WTC11 (cell line): Measurements from ENCODE around the gene ZDHHC14. TPM values are rescaled to one million over a fixed set of nuclear protein-coding genes. Genes with fewer than 3 reads are reported as not detected.

ENCODE experiments used
- ETV6 ChIP-seq: sonication (generic); formaldehyde crosslinking; IDR thresholded peaks from 2 replicates; pipeline ENCODE4 v1.8.1; 2022; ENCODE audit warnings: mild to moderate bottlenecking, missing genetic modification reagents
- GTF2I ChIP-seq: fragments of 250-450 bp; sonication (Bioruptor Pico); conservative IDR thresholded peaks from 2 replicates; pipeline ENCODE4 v1.4.0; 2021; ENCODE audit warnings: mild to moderate bottlenecking
- HMGA2 ChIP-seq: fragments of 250-450 bp; sonication (Bioruptor Pico); IDR thresholded peaks from 2 replicates; pipeline ENCODE4 v1.4.0; 2021; ENCODE audit warnings: mild to moderate bottlenecking, moderate library complexity
- NFE2L1 ChIP-seq: sonication (generic); formaldehyde crosslinking; IDR thresholded peaks from 2 replicates; pipeline ENCODE4 v1.8.1; 2023; ENCODE audit warnings: missing genetic modification reagents
- NR1H2 ChIP-seq: sonication (generic); formaldehyde crosslinking; IDR thresholded peaks from 2 replicates; pipeline ENCODE4 v1.9.0; 2021; ENCODE audit warnings: mild to moderate bottlenecking, moderate library complexity, missing genetic modification reagents
- RELA ChIP-seq: sonication (generic); formaldehyde crosslinking; IDR thresholded peaks from 2 replicates; pipeline ENCODE4 v1.8.1; 2022; ENCODE audit warnings: missing genetic modification reagents, mild to moderate bottlenecking, borderline replicate concordance
- SMAD3 ChIP-seq: sonication (generic); formaldehyde crosslinking; IDR thresholded peaks from 2 replicates; pipeline ENCODE4 v1.8.0; 2022; ENCODE audit warnings: missing genetic modification reagents, mild to moderate bottlenecking, borderline replicate concordance
- TEAD4 ChIP-seq: sonication (generic); formaldehyde crosslinking; IDR thresholded peaks from 2 replicates; pipeline ENCODE4 v1.8.0; 2022; ENCODE audit warnings: mild to moderate bottlenecking, missing genetic modification reagents
- TP53 ChIP-seq: sonication (generic); formaldehyde crosslinking; IDR thresholded peaks from 2 replicates; pipeline ENCODE4 v1.8.1; 2023; ENCODE audit warnings: mild to moderate bottlenecking, missing genetic modification reagents
- ZNF121 ChIP-seq: sonication (generic); formaldehyde crosslinking; IDR thresholded peaks from 2 replicates; pipeline ENCODE4 v1.8.0; 2023; ENCODE audit warnings: missing genetic modification reagents
- ZNF232 ChIP-seq: sonication (generic); formaldehyde crosslinking; IDR thresholded peaks from 2 replicates; pipeline ENCODE4 v1.8.0; 2022; ENCODE audit warnings: mild to moderate bottlenecking, missing genetic modification reagents
- total RNA-seq: library from RNA; stranded (reverse); gene quantifications from 3 replicates; pipeline ENCODE4 v1.2.3, GENCODE V29; 2021
- TF ChIP-seq, protein P1 (sequence below): sonication (generic); formaldehyde crosslinking; IDR thresholded peaks from 2 replicates; pipeline ENCODE4 v1.8.1; 2023; ENCODE audit warnings: mild to moderate bottlenecking, moderate library complexity, missing genetic modification reagents
- TF ChIP-seq, protein P2 (sequence below): sonication (generic); formaldehyde crosslinking; IDR thresholded peaks from 2 replicates; pipeline ENCODE4 v1.8.0; 2022; ENCODE audit warnings: mild to moderate bottlenecking, missing genetic modification reagents
- TF ChIP-seq, protein P3 (sequence below): sonication (generic); formaldehyde crosslinking; IDR thresholded peaks from 2 replicates; pipeline ENCODE4 v1.8.0; 2022; ENCODE audit warnings: mild to moderate bottlenecking, missing genetic modification reagents
- TF ChIP-seq, protein P4 (sequence below): sonication (generic); formaldehyde crosslinking; IDR thresholded peaks from 2 replicates; pipeline ENCODE4 v1.8.0; 2022; ENCODE audit warnings: mild to moderate bottlenecking, missing genetic modification reagents
- TF ChIP-seq, protein P5 (sequence below): sonication (generic); formaldehyde crosslinking; IDR thresholded peaks from 2 replicates; pipeline ENCODE4 v1.8.0; 2023; ENCODE audit warnings: mild to moderate bottlenecking, missing genetic modification reagents
- TF ChIP-seq, protein P6 (sequence below): sonication (generic); formaldehyde crosslinking; IDR thresholded peaks from 2 replicates; pipeline ENCODE4 v1.8.0; 2023; ENCODE audit warnings: missing genetic modification reagents
- TF ChIP-seq, protein P7 (sequence below): sonication (generic); formaldehyde crosslinking; IDR thresholded peaks from 2 replicates; pipeline ENCODE4 v1.8.1; 2023; ENCODE audit warnings: mild to moderate bottlenecking, missing genetic modification reagents
- TF ChIP-seq, protein P8 (sequence below): fragments of 250-450 bp; sonication (Bioruptor Pico); IDR thresholded peaks from 2 replicates; pipeline ENCODE4 v1.9.0; 2021; ENCODE audit warnings: mild to moderate bottlenecking, borderline replicate concordance
- TF ChIP-seq, protein P9 (sequence below): fragments of 250-450 bp; sonication (Bioruptor Pico); IDR thresholded peaks from 2 replicates; pipeline ENCODE4 v1.9.0; 2021; ENCODE audit warnings: mild to moderate bottlenecking

Gene ZDHHC14
- total RNA-seq, 1 experiment from 2014 or later, result 6.6 TPM

DNA sequence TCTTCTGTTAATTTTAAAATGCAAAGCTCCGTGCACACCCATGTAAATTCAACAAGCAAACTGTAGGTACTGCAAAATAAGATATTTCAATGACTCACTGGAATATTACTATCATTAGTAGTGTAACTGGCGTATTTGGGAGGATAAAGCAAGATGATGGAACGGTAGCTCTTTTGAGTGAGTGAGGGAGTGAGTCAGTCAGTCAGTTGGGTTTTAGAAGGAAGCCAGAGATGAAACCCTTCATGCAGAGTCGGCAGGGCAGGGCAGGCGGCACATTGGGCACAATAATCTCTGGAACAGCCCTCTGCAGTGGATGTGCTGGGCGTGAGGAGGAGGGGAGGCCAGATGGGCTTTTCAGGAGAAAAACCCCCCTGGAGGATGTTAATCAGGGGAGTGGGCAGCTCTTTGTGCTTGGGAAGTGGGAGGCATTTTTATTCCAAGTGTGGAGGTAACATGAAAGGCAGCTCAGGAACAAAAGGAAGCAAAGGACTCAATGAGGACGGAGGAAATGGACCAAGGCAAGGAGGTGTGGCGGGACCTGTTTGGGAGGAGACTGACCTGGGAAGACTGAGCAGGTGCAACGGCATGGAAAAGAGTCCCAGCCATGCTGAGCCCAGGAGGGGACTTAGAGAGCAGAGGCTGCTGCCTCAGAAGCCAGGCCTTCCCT is 171.2 kb downstream of the ZDHHC14 start (continued):
- TF ChIP-seq ZNF232 (CRISPR knock-in tag) (peak; percentile 13; the same call in 1 of the 2 replicates), ZNF121 (0 out of 2 replicates have a peak, but pooled peaks have one; percentile 14), TP53 (CRISPR knock-in tag) (0 out of 2 replicates have a peak, but pooled peaks have one; percentile 33), HMGA2 (CRISPR knock-in tag) (no peak), GTF2I (CRISPR knock-in tag) (peak; percentile 43; the same call in 1 of the 2 replicates), SMAD3 (no peak), NR1H2 (CRISPR knock-in tag) (no peak), RELA (CRISPR knock-in tag) (no peak), ETV6 (CRISPR knock-in tag) (peak; percentile 65), NFE2L1 (CRISPR knock-in tag) (peak; percentile 59; the same call in 1 of the 2 replicates), TEAD4 (CRISPR knock-in tag) (no peak)
- TF ChIP-seq, protein P1, sequence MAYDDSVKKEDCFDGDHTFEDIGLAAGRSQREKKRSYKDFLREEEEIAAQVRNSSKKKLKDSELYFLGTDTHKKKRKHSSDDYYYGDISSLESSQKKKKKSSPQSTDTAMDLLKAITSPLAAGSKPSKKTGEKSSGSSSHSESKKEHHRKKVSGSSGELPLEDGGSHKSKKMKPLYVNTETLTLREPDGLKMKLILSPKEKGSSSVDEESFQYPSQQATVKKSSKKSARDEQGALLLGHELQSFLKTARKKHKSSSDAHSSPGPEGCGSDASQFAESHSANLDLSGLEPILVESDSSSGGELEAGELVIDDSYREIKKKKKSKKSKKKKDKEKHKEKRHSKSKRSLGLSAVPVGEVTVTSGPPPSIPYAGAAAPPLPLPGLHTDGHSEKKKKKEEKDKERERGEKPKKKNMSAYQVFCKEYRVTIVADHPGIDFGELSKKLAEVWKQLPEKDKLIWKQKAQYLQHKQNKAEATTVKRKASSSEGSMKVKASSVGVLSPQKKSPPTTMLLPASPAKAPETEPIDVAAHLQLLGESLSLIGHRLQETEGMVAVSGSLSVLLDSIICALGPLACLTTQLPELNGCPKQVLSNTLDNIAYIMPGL (CRISPR knock-in tag), result no peak
- TF ChIP-seq, protein P2, sequence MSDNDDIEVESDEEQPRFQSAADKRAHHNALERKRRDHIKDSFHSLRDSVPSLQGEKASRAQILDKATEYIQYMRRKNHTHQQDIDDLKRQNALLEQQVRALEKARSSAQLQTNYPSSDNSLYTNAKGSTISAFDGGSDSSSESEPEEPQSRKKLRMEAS (CRISPR knock-in tag), result peak; percentile 69; the same call in 1 of the 2 replicates
- TF ChIP-seq, protein P3, sequence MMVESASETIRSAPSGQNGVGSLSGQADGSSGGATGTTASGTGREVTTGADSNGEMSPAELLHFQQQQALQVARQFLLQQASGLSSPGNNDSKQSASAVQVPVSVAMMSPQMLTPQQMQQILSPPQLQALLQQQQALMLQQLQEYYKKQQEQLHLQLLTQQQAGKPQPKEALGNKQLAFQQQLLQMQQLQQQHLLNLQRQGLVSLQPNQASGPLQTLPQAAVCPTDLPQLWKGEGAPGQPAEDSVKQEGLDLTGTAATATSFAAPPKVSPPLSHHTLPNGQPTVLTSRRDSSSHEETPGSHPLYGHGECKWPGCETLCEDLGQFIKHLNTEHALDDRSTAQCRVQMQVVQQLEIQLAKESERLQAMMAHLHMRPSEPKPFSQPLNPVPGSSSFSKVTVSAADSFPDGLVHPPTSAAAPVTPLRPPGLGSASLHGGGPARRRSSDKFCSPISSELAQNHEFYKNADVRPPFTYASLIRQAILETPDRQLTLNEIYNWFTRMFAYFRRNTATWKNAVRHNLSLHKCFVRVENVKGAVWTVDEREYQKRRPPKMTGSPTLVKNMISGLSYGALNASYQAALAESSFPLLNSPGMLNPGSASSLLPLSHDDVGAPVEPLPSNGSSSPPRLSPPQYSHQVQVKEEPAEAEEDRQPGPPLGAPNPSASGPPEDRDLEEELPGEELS, result peak; percentile 67
- TF ChIP-seq, protein P4, sequence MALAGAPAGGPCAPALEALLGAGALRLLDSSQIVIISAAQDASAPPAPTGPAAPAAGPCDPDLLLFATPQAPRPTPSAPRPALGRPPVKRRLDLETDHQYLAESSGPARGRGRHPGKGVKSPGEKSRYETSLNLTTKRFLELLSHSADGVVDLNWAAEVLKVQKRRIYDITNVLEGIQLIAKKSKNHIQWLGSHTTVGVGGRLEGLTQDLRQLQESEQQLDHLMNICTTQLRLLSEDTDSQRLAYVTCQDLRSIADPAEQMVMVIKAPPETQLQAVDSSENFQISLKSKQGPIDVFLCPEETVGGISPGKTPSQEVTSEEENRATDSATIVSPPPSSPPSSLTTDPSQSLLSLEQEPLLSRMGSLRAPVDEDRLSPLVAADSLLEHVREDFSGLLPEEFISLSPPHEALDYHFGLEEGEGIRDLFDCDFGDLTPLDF, result no peak
- TF ChIP-seq, protein P5, sequence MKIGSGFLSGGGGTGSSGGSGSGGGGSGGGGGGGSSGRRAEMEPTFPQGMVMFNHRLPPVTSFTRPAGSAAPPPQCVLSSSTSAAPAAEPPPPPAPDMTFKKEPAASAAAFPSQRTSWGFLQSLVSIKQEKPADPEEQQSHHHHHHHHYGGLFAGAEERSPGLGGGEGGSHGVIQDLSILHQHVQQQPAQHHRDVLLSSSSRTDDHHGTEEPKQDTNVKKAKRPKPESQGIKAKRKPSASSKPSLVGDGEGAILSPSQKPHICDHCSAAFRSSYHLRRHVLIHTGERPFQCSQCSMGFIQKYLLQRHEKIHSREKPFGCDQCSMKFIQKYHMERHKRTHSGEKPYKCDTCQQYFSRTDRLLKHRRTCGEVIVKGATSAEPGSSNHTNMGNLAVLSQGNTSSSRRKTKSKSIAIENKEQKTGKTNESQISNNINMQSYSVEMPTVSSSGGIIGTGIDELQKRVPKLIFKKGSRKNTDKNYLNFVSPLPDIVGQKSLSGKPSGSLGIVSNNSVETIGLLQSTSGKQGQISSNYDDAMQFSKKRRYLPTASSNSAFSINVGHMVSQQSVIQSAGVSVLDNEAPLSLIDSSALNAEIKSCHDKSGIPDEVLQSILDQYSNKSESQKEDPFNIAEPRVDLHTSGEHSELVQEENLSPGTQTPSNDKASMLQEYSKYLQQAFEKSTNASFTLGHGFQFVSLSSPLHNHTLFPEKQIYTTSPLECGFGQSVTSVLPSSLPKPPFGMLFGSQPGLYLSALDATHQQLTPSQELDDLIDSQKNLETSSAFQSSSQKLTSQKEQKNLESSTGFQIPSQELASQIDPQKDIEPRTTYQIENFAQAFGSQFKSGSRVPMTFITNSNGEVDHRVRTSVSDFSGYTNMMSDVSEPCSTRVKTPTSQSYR (CRISPR knock-in tag), result peak; percentile 63; the same call in 1 of the 2 replicates
- TF ChIP-seq, protein P6, sequence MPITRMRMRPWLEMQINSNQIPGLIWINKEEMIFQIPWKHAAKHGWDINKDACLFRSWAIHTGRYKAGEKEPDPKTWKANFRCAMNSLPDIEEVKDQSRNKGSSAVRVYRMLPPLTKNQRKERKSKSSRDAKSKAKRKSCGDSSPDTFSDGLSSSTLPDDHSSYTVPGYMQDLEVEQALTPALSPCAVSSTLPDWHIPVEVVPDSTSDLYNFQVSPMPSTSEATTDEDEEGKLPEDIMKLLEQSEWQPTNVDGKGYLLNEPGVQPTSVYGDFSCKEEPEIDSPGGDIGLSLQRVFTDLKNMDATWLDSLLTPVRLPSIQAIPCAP (CRISPR knock-in tag), result no peak
- TF ChIP-seq, protein P7, sequence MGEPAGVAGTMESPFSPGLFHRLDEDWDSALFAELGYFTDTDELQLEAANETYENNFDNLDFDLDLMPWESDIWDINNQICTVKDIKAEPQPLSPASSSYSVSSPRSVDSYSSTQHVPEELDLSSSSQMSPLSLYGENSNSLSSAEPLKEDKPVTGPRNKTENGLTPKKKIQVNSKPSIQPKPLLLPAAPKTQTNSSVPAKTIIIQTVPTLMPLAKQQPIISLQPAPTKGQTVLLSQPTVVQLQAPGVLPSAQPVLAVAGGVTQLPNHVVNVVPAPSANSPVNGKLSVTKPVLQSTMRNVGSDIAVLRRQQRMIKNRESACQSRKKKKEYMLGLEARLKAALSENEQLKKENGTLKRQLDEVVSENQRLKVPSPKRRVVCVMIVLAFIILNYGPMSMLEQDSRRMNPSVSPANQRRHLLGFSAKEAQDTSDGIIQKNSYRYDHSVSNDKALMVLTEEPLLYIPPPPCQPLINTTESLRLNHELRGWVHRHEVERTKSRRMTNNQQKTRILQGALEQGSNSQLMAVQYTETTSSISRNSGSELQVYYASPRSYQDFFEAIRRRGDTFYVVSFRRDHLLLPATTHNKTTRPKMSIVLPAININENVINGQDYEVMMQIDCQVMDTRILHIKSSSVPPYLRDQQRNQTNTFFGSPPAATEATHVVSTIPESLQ, result no peak
- TF ChIP-seq, protein P8, sequence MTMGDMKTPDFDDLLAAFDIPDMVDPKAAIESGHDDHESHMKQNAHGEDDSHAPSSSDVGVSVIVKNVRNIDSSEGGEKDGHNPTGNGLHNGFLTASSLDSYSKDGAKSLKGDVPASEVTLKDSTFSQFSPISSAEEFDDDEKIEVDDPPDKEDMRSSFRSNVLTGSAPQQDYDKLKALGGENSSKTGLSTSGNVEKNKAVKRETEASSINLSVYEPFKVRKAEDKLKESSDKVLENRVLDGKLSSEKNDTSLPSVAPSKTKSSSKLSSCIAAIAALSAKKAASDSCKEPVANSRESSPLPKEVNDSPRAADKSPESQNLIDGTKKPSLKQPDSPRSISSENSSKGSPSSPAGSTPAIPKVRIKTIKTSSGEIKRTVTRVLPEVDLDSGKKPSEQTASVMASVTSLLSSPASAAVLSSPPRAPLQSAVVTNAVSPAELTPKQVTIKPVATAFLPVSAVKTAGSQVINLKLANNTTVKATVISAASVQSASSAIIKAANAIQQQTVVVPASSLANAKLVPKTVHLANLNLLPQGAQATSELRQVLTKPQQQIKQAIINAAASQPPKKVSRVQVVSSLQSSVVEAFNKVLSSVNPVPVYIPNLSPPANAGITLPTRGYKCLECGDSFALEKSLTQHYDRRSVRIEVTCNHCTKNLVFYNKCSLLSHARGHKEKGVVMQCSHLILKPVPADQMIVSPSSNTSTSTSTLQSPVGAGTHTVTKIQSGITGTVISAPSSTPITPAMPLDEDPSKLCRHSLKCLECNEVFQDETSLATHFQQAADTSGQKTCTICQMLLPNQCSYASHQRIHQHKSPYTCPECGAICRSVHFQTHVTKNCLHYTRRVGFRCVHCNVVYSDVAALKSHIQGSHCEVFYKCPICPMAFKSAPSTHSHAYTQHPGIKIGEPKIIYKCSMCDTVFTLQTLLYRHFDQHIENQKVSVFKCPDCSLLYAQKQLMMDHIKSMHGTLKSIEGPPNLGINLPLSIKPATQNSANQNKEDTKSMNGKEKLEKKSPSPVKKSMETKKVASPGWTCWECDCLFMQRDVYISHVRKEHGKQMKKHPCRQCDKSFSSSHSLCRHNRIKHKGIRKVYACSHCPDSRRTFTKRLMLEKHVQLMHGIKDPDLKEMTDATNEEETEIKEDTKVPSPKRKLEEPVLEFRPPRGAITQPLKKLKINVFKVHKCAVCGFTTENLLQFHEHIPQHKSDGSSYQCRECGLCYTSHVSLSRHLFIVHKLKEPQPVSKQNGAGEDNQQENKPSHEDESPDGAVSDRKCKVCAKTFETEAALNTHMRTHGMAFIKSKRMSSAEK (CRISPR knock-in tag), result no peak
- TF ChIP-seq, protein P9, sequence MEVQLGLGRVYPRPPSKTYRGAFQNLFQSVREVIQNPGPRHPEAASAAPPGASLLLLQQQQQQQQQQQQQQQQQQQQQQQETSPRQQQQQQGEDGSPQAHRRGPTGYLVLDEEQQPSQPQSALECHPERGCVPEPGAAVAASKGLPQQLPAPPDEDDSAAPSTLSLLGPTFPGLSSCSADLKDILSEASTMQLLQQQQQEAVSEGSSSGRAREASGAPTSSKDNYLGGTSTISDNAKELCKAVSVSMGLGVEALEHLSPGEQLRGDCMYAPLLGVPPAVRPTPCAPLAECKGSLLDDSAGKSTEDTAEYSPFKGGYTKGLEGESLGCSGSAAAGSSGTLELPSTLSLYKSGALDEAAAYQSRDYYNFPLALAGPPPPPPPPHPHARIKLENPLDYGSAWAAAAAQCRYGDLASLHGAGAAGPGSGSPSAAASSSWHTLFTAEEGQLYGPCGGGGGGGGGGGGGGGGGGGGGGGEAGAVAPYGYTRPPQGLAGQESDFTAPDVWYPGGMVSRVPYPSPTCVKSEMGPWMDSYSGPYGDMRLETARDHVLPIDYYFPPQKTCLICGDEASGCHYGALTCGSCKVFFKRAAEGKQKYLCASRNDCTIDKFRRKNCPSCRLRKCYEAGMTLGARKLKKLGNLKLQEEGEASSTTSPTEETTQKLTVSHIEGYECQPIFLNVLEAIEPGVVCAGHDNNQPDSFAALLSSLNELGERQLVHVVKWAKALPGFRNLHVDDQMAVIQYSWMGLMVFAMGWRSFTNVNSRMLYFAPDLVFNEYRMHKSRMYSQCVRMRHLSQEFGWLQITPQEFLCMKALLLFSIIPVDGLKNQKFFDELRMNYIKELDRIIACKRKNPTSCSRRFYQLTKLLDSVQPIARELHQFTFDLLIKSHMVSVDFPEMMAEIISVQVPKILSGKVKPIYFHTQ (CRISPR knock-in tag), result no peak
